ENCODE results near the gene PAX8. TPM values are rescaled to one million over a fixed set of nuclear protein-coding genes. Genes with fewer than 3 reads are reported as not detected.

The PAX8 gene
- total and polyA plus RNA-seq, 5 donors from 2014 or later = 0.24 to 1.8 (median 0.48) TPM; not detected in 1

GRCh38 chr2:113209011-113209645 is 69.6 kb downstream of the PAX8 start:
- H3K4me1 ChIP-seq (ENCODE audit: control insufficient read depth, insufficient read depth, low read length, poor library complexity, severe bottlenecking) = peaks cover 6% of the 10 kb centered on the region
- Mint-ChIP-seq H3K36me3 (no peaks in the 10 kb centered on the region), H3K4me1 (peaks cover 0 to 16% (median 9%) of the 10 kb centered on the region in 4 donors)

GRCh38 chr2:113208396-113208795 is 70.3 kb downstream of the PAX8 start:
- no peaks in the 10 kb centered on the region for H3K9me3 ChIP-seq (ENCODE audit: control insufficient read depth in 2 of 2, low read length in 2 of 2)
- no peaks in the 10 kb centered on the region for H3K36me3 ChIP-seq (ENCODE audit: control insufficient read depth, insufficient read depth, low read length)
- H3K4me3 ChIP-seq (ENCODE audit: low read depth, low read length) = no peak overlapping the region
- no peak overlapping the region for H3K27ac ChIP-seq (ENCODE audit: insufficient read depth, low read length, poor library complexity, severe bottlenecking)
- Mint-ChIP-seq H3K4me1 (peaks cover 4 to 21% (median 13%) of the 10 kb centered on the region in 4 donors), H3K27me3 (no peaks in the 10 kb centered on the region), H3K9me3 (no peaks in the 10 kb centered on the region), H3K4me3 (no peak overlapping the region), H3K27ac (peak overlapping the region in 2 of 3 donors; percentile 85 to 88), H3K36me3 (no peaks in the 10 kb centered on the region)
- DNase-seq (no peak), ATAC-seq (ENCODE audit: low read depth in 2 of 2) (no peak)
- no peaks in the 10 kb centered on the region for H3K27me3 ChIP-seq (ENCODE audit: control insufficient read depth, insufficient read depth, low read length)
- H3K4me1 ChIP-seq (ENCODE audit: control insufficient read depth, insufficient read depth, low read length, poor library complexity, severe bottlenecking) = peaks cover 9% of the 10 kb centered on the region

More at GRCh38 chr2:113209011-113209645, 69.6 kb downstream of the PAX8 start:
- Mint-ChIP-seq H3K27ac (no peak overlapping the region), H3K4me3 (no peak overlapping the region), H3K27me3 (no peaks in the 10 kb centered on the region), H3K9me3 (no peaks in the 10 kb centered on the region)
- H3K4me3 ChIP-seq (ENCODE audit: low read depth, low read length) = no peak overlapping the region
- DNase-seq = no peak
- no peaks in the 10 kb centered on the region for H3K9me3 ChIP-seq (ENCODE audit: control insufficient read depth in 2 of 2, low read length in 2 of 2)
- no peaks in the 10 kb centered on the region for H3K36me3 ChIP-seq (ENCODE audit: control insufficient read depth, insufficient read depth, low read length)
- H3K27ac ChIP-seq (ENCODE audit: insufficient read depth, low read length, poor library complexity, severe bottlenecking) = no peak overlapping the region
- no peak for ATAC-seq (ENCODE audit: low read depth in 2 of 2)
- no peaks in the 10 kb centered on the region for H3K27me3 ChIP-seq (ENCODE audit: control insufficient read depth, insufficient read depth, low read length)

GRCh38 chr2:113207021-113207420 is 71.7 kb downstream of the PAX8 start:
- Mint-ChIP-seq H3K27me3 (no peaks in the 10 kb centered on the region), H3K36me3 (no peaks in the 10 kb centered on the region), H3K9me3 (no peaks in the 10 kb centered on the region), H3K27ac (peak overlapping the region in 2 of 3 donors; percentile 54 to 59), H3K4me3 (no peak overlapping the region), H3K4me1 (peaks cover 4 to 21% (median 15%) of the 10 kb centered on the region in 4 donors)
- DNase-seq (no peak), ATAC-seq (ENCODE audit: low read depth in 2 of 2) (no peak)
- H3K9me3 ChIP-seq (ENCODE audit: control insufficient read depth in 2 of 2, low read length in 2 of 2) = no peaks in the 10 kb centered on the region
- no peak overlapping the region for H3K27ac ChIP-seq (ENCODE audit: insufficient read depth, low read length, poor library complexity, severe bottlenecking)
- H3K27me3 ChIP-seq (ENCODE audit: control insufficient read depth, insufficient read depth, low read length) = no peaks in the 10 kb centered on the region
- H3K36me3 ChIP-seq (ENCODE audit: control insufficient read depth, insufficient read depth, low read length) = peaks cover 12% of the 10 kb centered on the region
- H3K4me3 ChIP-seq (ENCODE audit: low read depth, low read length) = no peak overlapping the region
- peaks cover 9% of the 10 kb centered on the region for H3K4me1 ChIP-seq (ENCODE audit: control insufficient read depth, insufficient read depth, low read length, poor library complexity, severe bottlenecking)

GRCh38 chr2:113206251-113206650 is 72.5 kb downstream of the PAX8 start:
- Mint-ChIP-seq H3K4me1 (peaks cover 4 to 21% (median 15%) of the 10 kb centered on the region in 4 donors), H3K36me3 (no peaks in the 10 kb centered on the region), H3K27me3 (no peaks in the 10 kb centered on the region), H3K9me3 (no peaks in the 10 kb centered on the region), H3K4me3 (peak overlapping the region in 1 of 4 donors; percentile 3), H3K27ac (peak overlapping the region; percentile 52 to 91 (median 68))
- H3K27me3 ChIP-seq (ENCODE audit: control insufficient read depth, insufficient read depth, low read length) = no peaks in the 10 kb centered on the region
- H3K27ac ChIP-seq (ENCODE audit: insufficient read depth, low read length, poor library complexity, severe bottlenecking) = no peak overlapping the region
- DNase-seq (no peak), ATAC-seq (ENCODE audit: low read depth in 2 of 2) (no peak)
- H3K4me3 ChIP-seq (ENCODE audit: low read depth, low read length) = no peak overlapping the region
- no peaks in the 10 kb centered on the region for H3K9me3 ChIP-seq (ENCODE audit: control insufficient read depth in 2 of 2, low read length in 2 of 2)
- H3K36me3 ChIP-seq (ENCODE audit: control insufficient read depth, insufficient read depth, low read length) = peaks cover 19% of the 10 kb centered on the region
- peaks cover 9% of the 10 kb centered on the region for H3K4me1 ChIP-seq (ENCODE audit: control insufficient read depth, insufficient read depth, low read length, poor library complexity, severe bottlenecking)

GRCh38 chr2:113203901-113204519 is 74.7 kb downstream of the PAX8 start:
- peaks cover 4 to 21% (median 15%) of the 10 kb centered on the region in 4 donors for H3K4me1 Mint-ChIP-seq
- H3K27me3 ChIP-seq (ENCODE audit: control insufficient read depth, insufficient read depth, low read length) = no peaks in the 10 kb centered on the region
- peak overlapping the region; percentile 57 for H3K27ac ChIP-seq (ENCODE audit: insufficient read depth, low read length, poor library complexity, severe bottlenecking)
- DNase-seq (peak; percentile 51 to 84 (median 76)), ATAC-seq (ENCODE audit: low read depth in 2 of 2) (peak; percentile 87 to 89)
- H3K36me3 ChIP-seq (ENCODE audit: control insufficient read depth, insufficient read depth, low read length) = peaks cover 39% of the 10 kb centered on the region
- peak overlapping the region in 1 of 4 donors; percentile 65 for H3K4me3 Mint-ChIP-seq
- H3K27ac Mint-ChIP-seq = peak overlapping the region; percentile 57 to 91 (median 91)
- H3K9me3 ChIP-seq (ENCODE audit: control insufficient read depth in 2 of 2, low read length in 2 of 2) = no peaks in the 10 kb centered on the region
- peak overlapping the region; percentile 47 for H3K4me3 ChIP-seq (ENCODE audit: low read depth, low read length)
- no peaks in the 10 kb centered on the region for H3K9me3 Mint-ChIP-seq
- H3K36me3 Mint-ChIP-seq = peaks cover 7% of the 10 kb centered on the region
- peaks cover 9% of the 10 kb centered on the region for H3K4me1 ChIP-seq (ENCODE audit: control insufficient read depth, insufficient read depth, low read length, poor library complexity, severe bottlenecking)
- H3K27me3 Mint-ChIP-seq = no peaks in the 10 kb centered on the region

- H3K27me3 ChIP-seq (ENCODE audit: control insufficient read depth, insufficient read depth, low read length) = no peaks in the 10 kb centered on the region
- Mint-ChIP-seq H3K4me1 (peaks cover 4 to 19% (median 14%) of the 10 kb centered on the region in 4 donors), H3K9me3 (no peaks in the 10 kb centered on the region), H3K36me3 (peaks cover 7% of the 10 kb centered on the region), H3K27me3 (no peaks in the 10 kb centered on the region), H3K27ac (peak overlapping the region in 2 of 3 donors; percentile 1 to 58), H3K4me3 (no peak overlapping the region)
- no peaks in the 10 kb centered on the region for H3K9me3 ChIP-seq (ENCODE audit: control insufficient read depth in 2 of 2, low read length in 2 of 2)
- H3K27ac ChIP-seq (ENCODE audit: insufficient read depth, low read length, poor library complexity, severe bottlenecking) = no peak overlapping the region
- peaks cover 39% of the 10 kb centered on the region for H3K36me3 ChIP-seq (ENCODE audit: control insufficient read depth, insufficient read depth, low read length)
- no peak overlapping the region for H3K4me3 ChIP-seq (ENCODE audit: low read depth, low read length)
- ATAC-seq (ENCODE audit: low read depth in 2 of 2) = no peak
- H3K4me1 ChIP-seq (ENCODE audit: control insufficient read depth, insufficient read depth, low read length, poor library complexity, severe bottlenecking) = peaks cover 9% of the 10 kb centered on the region
- DNase-seq = no peak
These were observed 75.5 kb downstream of the PAX8 start for GRCh38 chr2:113203217-113203530.

GRCh38 chr2:113202305-113203216 is 76.2 kb downstream of the PAX8 start:
- Histone ChIP-seq H3K9me3 (ENCODE audit: control insufficient read depth in 2 of 2, low read length in 2 of 2) (no peaks in the 10 kb centered on the region), H3K27ac (ENCODE audit: insufficient read depth, low read length, poor library complexity, severe bottlenecking) (no peak overlapping the region), H3K36me3 (ENCODE audit: control insufficient read depth, insufficient read depth, low read length) (peaks cover 45% of the 10 kb centered on the region), H3K4me3 (ENCODE audit: low read depth, low read length) (no peak overlapping the region), H3K4me1 (ENCODE audit: control insufficient read depth, insufficient read depth, low read length, poor library complexity, severe bottlenecking) (peaks cover 9% of the 10 kb centered on the region), H3K27me3 (ENCODE audit: control insufficient read depth, insufficient read depth, low read length) (no peaks in the 10 kb centered on the region)
- peaks cover 4 to 18% (median 13%) of the 10 kb centered on the region in 4 donors for H3K4me1 Mint-ChIP-seq
- H3K9me3 Mint-ChIP-seq = no peaks in the 10 kb centered on the region
- H3K27me3 Mint-ChIP-seq = no peaks in the 10 kb centered on the region
- no peak for DNase-seq
- ATAC-seq (ENCODE audit: low read depth in 2 of 2) = no peak
- H3K27ac Mint-ChIP-seq = peak overlapping the region in 2 of 3 donors; percentile 1 to 90
- H3K36me3 Mint-ChIP-seq = peaks cover 7% of the 10 kb centered on the region
- H3K4me3 Mint-ChIP-seq = no peak overlapping the region
